GM12878 (cell line): ENCODE measurements around the gene EGFR. TPM values are rescaled to one million over a fixed set of nuclear protein-coding genes. Genes with fewer than 3 reads are reported as not detected.

ENCODE experiments used
- ATAC-seq: fragments of 200-7000 bp; cut with Tn5 transposase; 3 replicates; pipeline ENCODE4 v1.9.1; 2020; ENCODE audit warnings: mild to moderate bottlenecking, moderate library complexity
- BruUV-seq: library from RNA; stranded (reverse); fragments of 400-500 nt; replicated peaks from 2 replicates; lab custom pipeline; 2021; lab: Mats Ljungman, UMichigan
- CTCF ChIA-PET: fragments of 300-600 bp; sonication (Branson Sonifier 250); formaldehyde crosslinking; extraction: SDS; loops from one replicate; lab custom pipeline; 2021; ENCODE audit warnings: inconsistent platforms; lab: Yijun Ruan, JAX
- POLR2A ChIA-PET: fragments of 350-600 bp; formaldehyde crosslinking; extraction: SDS; loops from one replicate; lab custom pipeline; 2021; ENCODE audit warnings: inconsistent platforms; lab: Charles Lee
- RAD21 ChIA-PET: fragments of 300-600 bp; sonication (Branson Sonifier 250); formaldehyde crosslinking; loops from one replicate; lab custom pipeline; 2023; ENCODE audit warnings: antibody characterized with exemption; ENCODE audit not compliant: unreplicated experiment; lab: Charles Lee
- SMC1A ChIA-PET: fragments of 300-600 bp; sonication (Branson Sonifier 250); formaldehyde crosslinking; loops from one replicate; lab custom pipeline; 2023; ENCODE audit not compliant: unreplicated experiment, uncharacterized antibody; lab: Charles Lee
- DNase-seq: peaks from one replicate; pipeline ENCODE4 v3.0.0-alpha.2; 2011; ENCODE audit warnings: low read depth, low spot score
- FAIRE-seq: peaks from 3 replicates; lab custom pipeline; 2011; peaks lifted over from hg19 to GRCh38; lab: Jason Lieb, UNC
- H2AFZ ChIP-seq: 2 replicates; pipeline ENCODE4 v1.6.0; 2011; ENCODE audit warnings: low read depth, low read length, control low read depth; ENCODE audit not compliant: control insufficient read depth
- H3K27ac ChIP-seq: 2 replicates; pipeline ENCODE4 v1.5.1; 2011; ENCODE audit warnings: control low read depth; ENCODE audit not compliant: control insufficient read depth, insufficient read depth
- H3K27me3 ChIP-seq, 2 experiments: replicated peaks in 1 of 2; 2 replicates each; pipeline versions ENCODE4 v1.6.0 to v1.6.1; 2011; ENCODE audit warnings: low read length in 1 of 2; ENCODE audit not compliant: control insufficient read depth in 2 of 2, insufficient read depth in 2 of 2
- H3K36me3 ChIP-seq, 2 experiments: 2 replicates each; pipeline ENCODE4 v1.5.1; 2011; ENCODE audit warnings: low read length in 1 of 2; ENCODE audit not compliant: control insufficient read depth in 2 of 2, insufficient read depth in 2 of 2
- H3K4me1 ChIP-seq: 2 replicates; pipeline ENCODE4 v1.6.1; 2011; ENCODE audit warnings: mild to moderate bottlenecking, low read length, moderate library complexity, mixed read lengths; ENCODE audit not compliant: control insufficient read depth, insufficient read depth
- H3K4me2 ChIP-seq: 2 replicates; pipeline ENCODE4 v1.6.0; 2011; ENCODE audit warnings: control low read depth; ENCODE audit not compliant: control insufficient read depth, insufficient read depth
- H3K4me3 ChIP-seq: fragments of 200-600 bp; sonication (generic); 2 replicates; pipeline ENCODE4 v1.5.1; 2016
- H3K79me2 ChIP-seq: 2 replicates; pipeline ENCODE4 v1.6.0; 2011; ENCODE audit warnings: low read length; ENCODE audit not compliant: control insufficient read depth, insufficient read depth
- H3K9ac ChIP-seq: 2 replicates; pipeline ENCODE4 v1.8.0; 2011; ENCODE audit warnings: low read length, control low read depth, mixed read lengths; ENCODE audit not compliant: control insufficient read depth, insufficient read depth
- H3K9me3 ChIP-seq: replicated peaks from 3 replicates; pipeline ENCODE4 v1.5.1; 2011; ENCODE audit warnings: mild to moderate bottlenecking, low read length; ENCODE audit not compliant: control insufficient read depth, insufficient read depth
- H4K20me1 ChIP-seq: 2 replicates; pipeline ENCODE4 v1.6.0; 2011; ENCODE audit not compliant: control insufficient read depth, insufficient read depth
- HDAC6 ChIP-seq: fragments of 200-600 bp; sonication (generic); IDR thresholded peaks from one replicate; pipeline ENCODE4 v1.8.0; 2017; ENCODE audit warnings: antibody characterized with exemption; ENCODE audit not compliant: unreplicated experiment
- IRF4 ChIP-seq: IDR thresholded peaks from 2 replicates; pipeline ENCODE4 v1.6.1; 2011; ENCODE audit warnings: low read depth, low read length
- SIX5 ChIP-seq: IDR thresholded peaks from 2 replicates; pipeline ENCODE4 v1.6.1; 2011; ENCODE audit warnings: mild to moderate bottlenecking, low read depth, low read length, moderate library complexity; ENCODE audit not compliant: severe bottlenecking
- SUPT20H ChIP-seq: IDR thresholded peaks from 2 replicates; pipeline ENCODE4 v1.6.1; 2011; ENCODE audit warnings: low read depth, mild to moderate bottlenecking, low read length, moderate library complexity, borderline replicate concordance; ENCODE audit not compliant: control insufficient read depth
- ZNF384 ChIP-seq: IDR thresholded peaks from 2 replicates; pipeline ENCODE4 v1.6.1; 2012; ENCODE audit warnings: low read depth, mild to moderate bottlenecking, low read length, improper control_type of control experiment, borderline replicate concordance
- WGBS: methylation state at CpG from one replicate; pipeline ENCODE4 v1.1.6; 2016; ENCODE audit warnings: low lambda C conversion rate; ENCODE audit not compliant: insufficient replicate concordance, insufficient coverage; ENCODE audit errors: missing lambda C conversion rate; 5-methylcytosine and 5-hydroxymethylcytosine counted together
- in situ Hi-C: fragments of 300-500 bp; cut with MboI; formaldehyde crosslinking; loops from 9 replicates; pipeline ENCODE4 v1.14.3; 2018; ENCODE audit warnings: mixed read lengths
- intact Hi-C: fragments of 100-400 bp; cut with micrococcal nuclease; formaldehyde crosslinking; loops from one replicate; pipeline ENCODE4 v1.14.2; 2022; ENCODE audit not compliant: unreplicated experiment
- polyA plus RNA-seq, 11 experiments: library from polyadenylated mRNA; depleted of rRNA in 4 of 11; unstranded in 6 of 11; stranded (reverse) in 5 of 11; fragments of >200 nt; fragmentation: Nextera tagmentation in 4 of 11; fragmentation: Illumina TruSeq in 1 of 11; extraction: Ambion mirVana in 4 of 11; extraction: Trizol in 1 of 11; gene quantifications; 1 replicate in 1 of 11; 2 replicates in 10 of 11; pipeline versions ENCODE4 v1.2.1 to v1.2.3, GENCODE V29; 2011 to 2016; ENCODE audit warnings: inconsistent platforms in 2 of 11, missing spikeins in 2 of 11, low read depth in 1 of 11
- total RNA-seq, 4 experiments: library from RNA; depleted of rRNA in 3 of 4; stranded (reverse); fragments of >200 nt in 3 of 4; fragmentation: Illumina TruSeq in 1 of 4; extraction: Trizol in 1 of 4; gene quantifications; 2 replicates each; pipeline versions ENCODE4 v1.2.1 to v1.2.3, GENCODE V29; 2013 to 2021
- TF ChIP-seq, protein P1 (sequence below): fragments of 450-650 bp; IDR thresholded peaks from 2 replicates; pipeline ENCODE4 v1.6.1; 2017; ENCODE audit warnings: mild to moderate bottlenecking, low read depth, inconsistent platforms; ENCODE audit not compliant: poor library complexity, severe bottlenecking
- TF ChIP-seq, protein P2 (sequence below): IDR thresholded peaks from 2 replicates; pipeline ENCODE4 v1.6.1; 2011; ENCODE audit warnings: borderline replicate concordance, low read depth, mild to moderate bottlenecking, moderate library complexity, mixed read lengths, low read length; ENCODE audit not compliant: insufficient read depth; ENCODE audit errors: extremely low read length
- TF ChIP-seq, protein P3 (sequence below): IDR thresholded peaks from 2 replicates; pipeline ENCODE4 v1.6.1; 2011; ENCODE audit warnings: borderline replicate concordance, low read depth, mild to moderate bottlenecking, moderate library complexity, low read length; ENCODE audit not compliant: insufficient read depth, poor library complexity, severe bottlenecking
- TF ChIP-seq, protein P4 (sequence below): IDR thresholded peaks from 2 replicates; pipeline ENCODE4 v1.6.1; 2011; ENCODE audit warnings: low read depth, low read length, improper control_type of control experiment, borderline replicate concordance

The EGFR gene
- total and polyA plus RNA-seq, 10 of the 15 experiments (the other 5 are each of a cell fraction or from before 2014, with no cell fraction given): 0.01 to 0.31 TPM; not detected in 8

DNA sequence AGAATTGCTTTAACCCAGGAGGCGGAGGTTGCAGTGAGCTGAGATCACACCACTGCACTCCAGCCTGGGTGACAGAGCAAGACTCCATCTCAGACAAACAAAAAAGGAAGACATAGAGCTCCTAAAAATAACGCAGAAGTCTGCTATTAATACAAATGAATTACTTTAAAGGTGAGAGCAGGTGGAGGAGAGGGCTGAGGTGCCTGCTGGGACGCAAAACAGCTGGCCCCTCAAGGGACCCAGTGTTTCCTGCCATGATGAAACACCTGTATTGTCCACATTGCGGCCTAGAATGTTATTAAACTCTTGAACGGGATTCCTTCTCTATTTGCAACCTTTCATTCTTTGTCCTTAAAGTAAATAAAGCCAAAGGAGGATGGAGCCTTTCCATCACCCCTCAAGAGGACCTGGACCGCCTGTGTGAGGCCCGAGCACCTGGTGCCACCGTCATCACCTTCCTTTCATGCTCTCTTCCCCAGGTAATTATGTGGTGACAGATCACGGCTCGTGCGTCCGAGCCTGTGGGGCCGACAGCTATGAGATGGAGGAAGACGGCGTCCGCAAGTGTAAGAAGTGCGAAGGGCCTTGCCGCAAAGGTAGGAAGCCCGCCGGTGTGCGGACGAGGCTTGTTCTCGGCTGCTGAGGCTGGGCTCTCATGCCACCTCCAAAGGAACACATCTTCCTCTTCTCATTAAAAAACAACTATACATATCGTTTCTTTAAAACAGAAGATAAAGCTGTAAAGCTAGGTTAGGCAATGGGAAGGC, 136.7 kb downstream of the EGFR start:
- Histone ChIP-seq H2AFZ (no peak overlapping the region), H3K4me3 (no peak overlapping the region), H3K4me2 (no peak overlapping the region), H3K79me2 (no peaks in the 10 kb centered on the region), H3K27ac (no peak overlapping the region), H3K4me1 (no peaks in the 10 kb centered on the region), H3K9ac (no peak overlapping the region), H3K27me3 (no peaks in the 10 kb centered on the region; a peak in 1 of 4 replicates), H4K20me1 (no peaks in the 10 kb centered on the region), H3K36me3 (no peaks in the 10 kb centered on the region), H3K9me3 (no peaks in the 10 kb centered on the region)
- CTCF ChIA-PET: no interaction called here
- TF ChIP-seq, protein P1, sequence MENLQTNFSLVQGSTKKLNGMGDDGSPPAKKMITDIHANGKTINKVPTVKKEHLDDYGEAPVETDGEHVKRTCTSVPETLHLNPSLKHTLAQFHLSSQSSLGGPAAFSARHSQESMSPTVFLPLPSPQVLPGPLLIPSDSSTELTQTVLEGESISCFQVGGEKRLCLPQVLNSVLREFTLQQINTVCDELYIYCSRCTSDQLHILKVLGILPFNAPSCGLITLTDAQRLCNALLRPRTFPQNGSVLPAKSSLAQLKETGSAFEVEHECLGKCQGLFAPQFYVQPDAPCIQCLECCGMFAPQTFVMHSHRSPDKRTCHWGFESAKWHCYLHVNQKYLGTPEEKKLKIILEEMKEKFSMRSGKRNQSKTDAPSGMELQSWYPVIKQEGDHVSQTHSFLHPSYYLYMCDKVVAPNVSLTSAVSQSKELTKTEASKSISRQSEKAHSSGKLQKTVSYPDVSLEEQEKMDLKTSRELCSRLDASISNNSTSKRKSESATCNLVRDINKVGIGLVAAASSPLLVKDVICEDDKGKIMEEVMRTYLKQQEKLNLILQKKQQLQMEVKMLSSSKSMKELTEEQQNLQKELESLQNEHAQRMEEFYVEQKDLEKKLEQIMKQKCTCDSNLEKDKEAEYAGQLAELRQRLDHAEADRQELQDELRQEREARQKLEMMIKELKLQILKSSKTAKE: no peak
- TF ChIP-seq HDAC6: no peak
- TF ChIP-seq IRF4: no peak
- TF ChIP-seq, protein P2, sequence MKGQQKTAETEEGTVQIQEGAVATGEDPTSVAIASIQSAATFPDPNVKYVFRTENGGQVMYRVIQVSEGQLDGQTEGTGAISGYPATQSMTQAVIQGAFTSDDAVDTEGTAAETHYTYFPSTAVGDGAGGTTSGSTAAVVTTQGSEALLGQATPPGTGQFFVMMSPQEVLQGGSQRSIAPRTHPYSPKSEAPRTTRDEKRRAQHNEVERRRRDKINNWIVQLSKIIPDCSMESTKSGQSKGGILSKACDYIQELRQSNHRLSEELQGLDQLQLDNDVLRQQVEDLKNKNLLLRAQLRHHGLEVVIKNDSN: no peak
- no peak for TF ChIP-seq ZNF384
- no peak for TF ChIP-seq SUPT20H
- TF ChIP-seq, protein P3, sequence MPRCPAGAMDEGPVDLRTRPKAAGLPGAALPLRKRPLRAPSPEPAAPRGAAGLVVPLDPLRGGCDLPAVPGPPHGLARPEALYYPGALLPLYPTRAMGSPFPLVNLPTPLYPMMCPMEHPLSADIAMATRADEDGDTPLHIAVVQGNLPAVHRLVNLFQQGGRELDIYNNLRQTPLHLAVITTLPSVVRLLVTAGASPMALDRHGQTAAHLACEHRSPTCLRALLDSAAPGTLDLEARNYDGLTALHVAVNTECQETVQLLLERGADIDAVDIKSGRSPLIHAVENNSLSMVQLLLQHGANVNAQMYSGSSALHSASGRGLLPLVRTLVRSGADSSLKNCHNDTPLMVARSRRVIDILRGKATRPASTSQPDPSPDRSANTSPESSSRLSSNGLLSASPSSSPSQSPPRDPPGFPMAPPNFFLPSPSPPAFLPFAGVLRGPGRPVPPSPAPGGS: no peak
- TF ChIP-seq, protein P4, sequence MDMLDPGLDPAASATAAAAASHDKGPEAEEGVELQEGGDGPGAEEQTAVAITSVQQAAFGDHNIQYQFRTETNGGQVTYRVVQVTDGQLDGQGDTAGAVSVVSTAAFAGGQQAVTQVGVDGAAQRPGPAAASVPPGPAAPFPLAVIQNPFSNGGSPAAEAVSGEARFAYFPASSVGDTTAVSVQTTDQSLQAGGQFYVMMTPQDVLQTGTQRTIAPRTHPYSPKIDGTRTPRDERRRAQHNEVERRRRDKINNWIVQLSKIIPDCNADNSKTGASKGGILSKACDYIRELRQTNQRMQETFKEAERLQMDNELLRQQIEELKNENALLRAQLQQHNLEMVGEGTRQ: no peak
- no peak for TF ChIP-seq SIX5
- DNase-seq (no peak), FAIRE-seq (no peak), ATAC-seq (no peak)
- in situ Hi-C loops (no loop called here), intact Hi-C loops (no loop called here)
- BruUV-seq: no TSS peak
- 57% methylated on average over 24 of the region's 24 CpGs for WGBS
- POLR2A ChIA-PET: no interaction called here
- RAD21 ChIA-PET: no interaction called here
- SMC1A ChIA-PET: interaction anchor here (0.6 kb wide), 1 partner anchor 9 kb away, joined by 3 read pairs; no protein-coding TSS in a partner anchor
